GM12878 (cell line): Measurements from ENCODE around the gene SIL1. TPM values are rescaled to one million over a fixed set of nuclear protein-coding genes. Genes with fewer than 3 reads are reported as not detected.

Source experiments
- ATAC-seq: fragments of 200-7000 bp; cut with Tn5 transposase; 3 replicates; pipeline ENCODE4 v1.9.1; 2020; ENCODE audit warnings: mild to moderate bottlenecking, moderate library complexity
- BruUV-seq: library from RNA; stranded (reverse); fragments of 400-500 nt; replicated peaks from 2 replicates; lab custom pipeline; 2021; lab: Mats Ljungman, UMichigan
- CTCF ChIA-PET: fragments of 300-600 bp; sonication (Branson Sonifier 250); formaldehyde crosslinking; extraction: SDS; loops from one replicate; lab custom pipeline; 2021; ENCODE audit warnings: inconsistent platforms; lab: Yijun Ruan, JAX
- POLR2A ChIA-PET: fragments of 350-600 bp; formaldehyde crosslinking; extraction: SDS; loops from one replicate; lab custom pipeline; 2021; ENCODE audit warnings: inconsistent platforms; lab: Charles Lee
- RAD21 ChIA-PET: fragments of 300-600 bp; sonication (Branson Sonifier 250); formaldehyde crosslinking; loops from one replicate; lab custom pipeline; 2023; ENCODE audit warnings: antibody characterized with exemption; ENCODE audit not compliant: unreplicated experiment; lab: Charles Lee
- SMC1A ChIA-PET: fragments of 300-600 bp; sonication (Branson Sonifier 250); formaldehyde crosslinking; loops from one replicate; lab custom pipeline; 2023; ENCODE audit not compliant: unreplicated experiment, uncharacterized antibody; lab: Charles Lee
- DNase-seq: peaks from one replicate; pipeline ENCODE4 v3.0.0-alpha.2; 2011; ENCODE audit warnings: low read depth, low spot score
- FAIRE-seq: peaks from 3 replicates; lab custom pipeline; 2011; peaks lifted over from hg19 to GRCh38; lab: Jason Lieb, UNC
- H2AFZ ChIP-seq: 2 replicates; pipeline ENCODE4 v1.6.0; 2011; ENCODE audit warnings: low read depth, low read length, control low read depth; ENCODE audit not compliant: control insufficient read depth
- H3K27ac ChIP-seq: 2 replicates; pipeline ENCODE4 v1.5.1; 2011; ENCODE audit warnings: control low read depth; ENCODE audit not compliant: control insufficient read depth, insufficient read depth
- H3K27me3 ChIP-seq, 2 experiments: replicated peaks in 1 of 2; 2 replicates each; pipeline versions ENCODE4 v1.6.0 to v1.6.1; 2011; ENCODE audit warnings: low read length in 1 of 2; ENCODE audit not compliant: control insufficient read depth in 2 of 2, insufficient read depth in 2 of 2
- H3K36me3 ChIP-seq, 2 experiments: 2 replicates each; pipeline ENCODE4 v1.5.1; 2011; ENCODE audit warnings: low read length in 1 of 2; ENCODE audit not compliant: control insufficient read depth in 2 of 2, insufficient read depth in 2 of 2
- H3K4me1 ChIP-seq: 2 replicates; pipeline ENCODE4 v1.6.1; 2011; ENCODE audit warnings: mild to moderate bottlenecking, low read length, moderate library complexity, mixed read lengths; ENCODE audit not compliant: control insufficient read depth, insufficient read depth
- H3K4me2 ChIP-seq: 2 replicates; pipeline ENCODE4 v1.6.0; 2011; ENCODE audit warnings: control low read depth; ENCODE audit not compliant: control insufficient read depth, insufficient read depth
- H3K4me3 ChIP-seq: fragments of 200-600 bp; sonication (generic); 2 replicates; pipeline ENCODE4 v1.5.1; 2016
- H3K79me2 ChIP-seq: 2 replicates; pipeline ENCODE4 v1.6.0; 2011; ENCODE audit warnings: low read length; ENCODE audit not compliant: control insufficient read depth, insufficient read depth
- H3K9ac ChIP-seq: 2 replicates; pipeline ENCODE4 v1.8.0; 2011; ENCODE audit warnings: low read length, control low read depth, mixed read lengths; ENCODE audit not compliant: control insufficient read depth, insufficient read depth
- H3K9me3 ChIP-seq: replicated peaks from 3 replicates; pipeline ENCODE4 v1.5.1; 2011; ENCODE audit warnings: mild to moderate bottlenecking, low read length; ENCODE audit not compliant: control insufficient read depth, insufficient read depth
- H4K20me1 ChIP-seq: 2 replicates; pipeline ENCODE4 v1.6.0; 2011; ENCODE audit not compliant: control insufficient read depth, insufficient read depth
- BCL3 ChIP-seq: IDR thresholded peaks from 2 replicates; pipeline ENCODE4 v1.6.1; 2011; ENCODE audit warnings: borderline replicate concordance, low read depth, mild to moderate bottlenecking, moderate library complexity, low read length; ENCODE audit not compliant: insufficient read depth, poor library complexity, severe bottlenecking
- DPF2 ChIP-seq: fragments of 450-650 bp; IDR thresholded peaks from 2 replicates; pipeline ENCODE4 v1.6.1; 2017; ENCODE audit warnings: mild to moderate bottlenecking
- FOS ChIP-seq: IDR thresholded peaks from 3 replicates; pipeline ENCODE4 v1.6.1; 2011; ENCODE audit warnings: borderline replicate concordance; ENCODE audit not compliant: insufficient read length; ENCODE audit errors: extremely low read depth
- PRDM15 ChIP-seq: fragments of 450-650 bp; formaldehyde crosslinking; IDR thresholded peaks from 2 replicates; pipeline ENCODE4 v1.4.0; 2020; ENCODE audit warnings: mild to moderate bottlenecking, moderate library complexity
- RUNX3 ChIP-seq: IDR thresholded peaks from 2 replicates; pipeline ENCODE4 v1.6.1; 2012; ENCODE audit warnings: low read length, inconsistent platforms
- SREBF2 ChIP-seq: IDR thresholded peaks from 2 replicates; pipeline ENCODE4 v1.6.1; 2012; ENCODE audit warnings: mild to moderate bottlenecking, low read length
- USF1 ChIP-seq: IDR thresholded peaks from 2 replicates; pipeline ENCODE4 v1.6.1; 2011; ENCODE audit warnings: borderline replicate concordance, low read depth, mild to moderate bottlenecking, moderate library complexity, mixed read lengths, low read length; ENCODE audit not compliant: insufficient read depth; ENCODE audit errors: extremely low read length
- ZBTB11 ChIP-seq: fragments of 450-650 bp; formaldehyde crosslinking; IDR thresholded peaks from 2 replicates; pipeline ENCODE4 v1.5.0; 2022; ENCODE audit warnings: mild to moderate bottlenecking, missing genetic modification characterization
- ZBTB33 ChIP-seq: fragments of 450-650 bp; IDR thresholded peaks from 2 replicates; pipeline ENCODE4 v1.6.1; 2017; ENCODE audit warnings: mild to moderate bottlenecking
- whole genome bisulfite sequencing: methylation state at CpG from one replicate; pipeline ENCODE4 v1.1.6; 2016; ENCODE audit warnings: low lambda C conversion rate; ENCODE audit not compliant: insufficient replicate concordance, insufficient coverage; ENCODE audit errors: missing lambda C conversion rate; 5-methylcytosine and 5-hydroxymethylcytosine counted together
- in situ Hi-C: fragments of 300-500 bp; cut with MboI; formaldehyde crosslinking; loops from 9 replicates; pipeline ENCODE4 v1.14.3; 2018; ENCODE audit warnings: mixed read lengths
- intact Hi-C: fragments of 100-400 bp; cut with micrococcal nuclease; formaldehyde crosslinking; loops from one replicate; pipeline ENCODE4 v1.14.2; 2022; ENCODE audit not compliant: unreplicated experiment
- polyA plus RNA-seq, 11 experiments: library from polyadenylated mRNA; depleted of rRNA in 4 of 11; unstranded in 6 of 11; stranded (reverse) in 5 of 11; fragments of >200 nt; fragmentation: Nextera tagmentation in 4 of 11; fragmentation: Illumina TruSeq in 1 of 11; extraction: Ambion mirVana in 4 of 11; extraction: Trizol in 1 of 11; gene quantifications; 1 replicate in 1 of 11; 2 replicates in 10 of 11; pipeline versions ENCODE4 v1.2.1 to v1.2.3, GENCODE V29; 2011 to 2016; ENCODE audit warnings: inconsistent platforms in 2 of 11, missing spikeins in 2 of 11, low read depth in 1 of 11
- total RNA-seq, 4 experiments: library from RNA; depleted of rRNA in 3 of 4; stranded (reverse); fragments of >200 nt in 3 of 4; fragmentation: Illumina TruSeq in 1 of 4; extraction: Trizol in 1 of 4; gene quantifications; 2 replicates each; pipeline versions ENCODE4 v1.2.1 to v1.2.3, GENCODE V29; 2013 to 2021

The SIL1 gene
- total and polyA plus RNA-seq, 10 of the 15 experiments (the other 5 are each of a cell fraction or from before 2014, with no cell fraction given) = 4.1 to 49.8 (median 29.4) TPM

GRCh38 chr5:139004374-139005307 is 193.5 kb downstream of the SIL1 start:
- Histone ChIP-seq H3K27me3 (no peaks in the 10 kb centered on the region), H4K20me1 (no peaks in the 10 kb centered on the region), H3K9me3 (no peaks in the 10 kb centered on the region), H3K9ac (no peak overlapping the region), H3K4me3 (no peak overlapping the region), H3K4me2 (no peak overlapping the region), H3K36me3 (no peaks in the 10 kb centered on the region), H2AFZ (no peak overlapping the region), H3K27ac (no peak overlapping the region), H3K79me2 (no peaks in the 10 kb centered on the region), H3K4me1 (no peaks in the 10 kb centered on the region)
- in situ Hi-C loops = no loop called here
- ATAC-seq (no peak), DNase-seq (no peak), FAIRE-seq (no peak)
- 96% methylated on average over 3 of the region's 3 CpGs for WGBS
- ChIA-PET SMC1A (interaction anchor here (1.6 kb wide), 1 partner anchor 22 kb away, joined by 4 read pairs; no protein-coding TSS in a partner anchor), POLR2A (no interaction called here), RAD21 (no interaction called here), CTCF (interaction anchor here (0.5 kb wide), 1 partner anchor 245 kb away, joined by 3 read pairs; no protein-coding TSS in a partner anchor)
- BruUV-seq = no TSS peak
- intact Hi-C loops = no loop called here
- TF ChIP-seq RUNX3 (no peak), DPF2 (no peak), PRDM15 (CRISPR knock-in tag) (no peak), ZBTB33 (no peak), ZBTB11 (CRISPR knock-in tag) (no peak), SREBF2 (no peak), BCL3 (no peak), USF1 (no peak), FOS (no peak)
